ENCODE data around the gene PIWIL1. TPM values are rescaled to one million over a fixed set of nuclear protein-coding genes. Genes with fewer than 3 reads are reported as not detected.

PIWIL1 gene
- total RNA-seq, 1 experiment from 2014 or later = not detected

DNA sequence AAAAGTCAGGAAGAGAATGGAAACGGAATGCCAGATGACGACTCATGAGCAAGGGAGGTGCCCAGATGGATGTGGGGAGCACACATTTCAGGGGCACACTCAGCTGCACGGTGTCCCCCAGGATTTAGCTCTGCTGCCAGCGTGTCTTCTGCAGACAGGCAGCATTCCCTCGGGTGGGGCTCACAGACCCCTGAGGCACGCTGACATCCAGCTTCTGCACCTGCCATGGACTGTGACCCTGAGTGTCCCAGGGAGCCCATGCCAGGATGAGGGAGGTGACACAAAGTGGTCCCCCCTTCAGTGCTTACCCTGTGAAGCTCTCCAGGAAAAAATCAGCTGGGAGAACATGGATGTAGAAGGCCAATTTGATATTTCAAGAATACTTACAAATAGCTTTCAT lies 84.2 kb downstream of the PIWIL1 start:
- intact Hi-C loops (cut with micrococcal nuclease; ENCODE audit: unreplicated experiment) = no loop called here
- no peaks in the 10 kb centered on the region for H3K79me2 ChIP-seq (ENCODE audit: low read depth)
- H3K4me3 ChIP-seq = no peak overlapping the region
- BruUV-seq (replicated peaks) = no TSS peak
- no peaks in the 10 kb centered on the region for H3K9me3 ChIP-seq (ENCODE audit: insufficient read depth, low read depth)
- H3K4me1 ChIP-seq (replicated peaks; ENCODE audit: insufficient read depth) = no peaks in the 10 kb centered on the region
- POLR2A ChIA-PET (ENCODE audit: unreplicated experiment) = no interaction called here
- H3K27ac ChIP-seq = no peak overlapping the region
- no peak for DNase-seq
- H4K20me1 ChIP-seq (ENCODE audit: insufficient read depth) = no peaks in the 10 kb centered on the region
- H3K27me3 ChIP-seq (ENCODE audit: insufficient read depth, low read depth) = peaks cover 68% of the 10 kb centered on the region
- no peak overlapping the region for H3K4me2 ChIP-seq
- TF ChIP-seq EZH2 (IDR thresholded peaks at IDR 0.05; ENCODE audit: low read depth) = no peak
- TF ChIP-seq CTCF (conservative IDR thresholded peaks at IDR 0.05) = no peak
- no peaks in the 10 kb centered on the region for H3F3A ChIP-seq (ENCODE audit: insufficient read depth, low read depth)
- no peaks in the 10 kb centered on the region for H3K9me2 ChIP-seq (ENCODE audit: insufficient read depth)
- CTCF ChIA-PET = no interaction called here
- H3K36me3 ChIP-seq (ENCODE audit: low read depth) = no peaks in the 10 kb centered on the region
- H2AFZ ChIP-seq = no peak overlapping the region

Other genes starting within 250 kb of the PIWIL1 start
- not detected in 2 replicates for gene FZD10, start 175.4 kb upstream of the PIWIL1 start, total RNA-seq (2021)